ENCODE data around the gene TMEM273.

The TMEM273 gene

GRCh38 chr10:49115796-49116508 is 72.2 kb downstream of the TMEM273 start:
- ChIA-PET POLR2A (ENCODE audit: low non-redundant PET) (no interaction called here), CTCF (no interaction called here)
- no peak overlapping the region for H3K27ac ChIP-seq
- DNase-seq (ENCODE audit: low spot score) = no peak
- TF ChIP-seq, protein P1, sequence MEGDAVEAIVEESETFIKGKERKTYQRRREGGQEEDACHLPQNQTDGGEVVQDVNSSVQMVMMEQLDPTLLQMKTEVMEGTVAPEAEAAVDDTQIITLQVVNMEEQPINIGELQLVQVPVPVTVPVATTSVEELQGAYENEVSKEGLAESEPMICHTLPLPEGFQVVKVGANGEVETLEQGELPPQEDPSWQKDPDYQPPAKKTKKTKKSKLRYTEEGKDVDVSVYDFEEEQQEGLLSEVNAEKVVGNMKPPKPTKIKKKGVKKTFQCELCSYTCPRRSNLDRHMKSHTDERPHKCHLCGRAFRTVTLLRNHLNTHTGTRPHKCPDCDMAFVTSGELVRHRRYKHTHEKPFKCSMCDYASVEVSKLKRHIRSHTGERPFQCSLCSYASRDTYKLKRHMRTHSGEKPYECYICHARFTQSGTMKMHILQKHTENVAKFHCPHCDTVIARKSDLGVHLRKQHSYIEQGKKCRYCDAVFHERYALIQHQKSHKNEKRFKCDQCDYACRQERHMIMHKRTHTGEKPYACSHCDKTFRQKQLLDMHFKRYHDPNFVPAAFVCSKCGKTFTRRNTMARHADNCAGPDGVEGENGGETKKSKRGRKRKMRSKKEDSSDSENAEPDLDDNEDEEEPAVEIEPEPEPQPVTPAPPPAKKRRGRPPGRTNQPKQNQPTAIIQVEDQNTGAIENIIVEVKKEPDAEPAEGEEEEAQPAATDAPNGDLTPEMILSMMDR (conservative IDR thresholded peaks at IDR 0.05; ENCODE audit: low read depth) = no peak

GRCh38 chr10:49115015-49115795 is 73.0 kb downstream of the TMEM273 start, which contains the start of gene VSTM4:
TSS of gene VSTM4 (minus strand) at chr10:49115522. CDS start at chr10:49115485, 37 bp downstream.
- ChIA-PET POLR2A (ENCODE audit: low non-redundant PET) (no interaction called here), CTCF (no interaction called here)
- no peak within 1 kb of the TSS for H3K27ac ChIP-seq
- DNase-seq (ENCODE audit: low spot score) = no peak
- TF ChIP-seq, protein P1 (conservative IDR thresholded peaks at IDR 0.05; ENCODE audit: low read depth) = no peak

- no peak for DNase-seq (ENCODE audit: low spot score)
- POLR2A ChIA-PET (ENCODE audit: low non-redundant PET) = no interaction called here
- CTCF ChIA-PET = no interaction called here
- no peak overlapping the region for H3K27ac ChIP-seq
- TF ChIP-seq, protein P1 (conservative IDR thresholded peaks at IDR 0.05; ENCODE audit: low read depth) = no peak
Observed at GRCh38 chr10:49114718-49115014, 73.5 kb downstream of the TMEM273 start.

DNA sequence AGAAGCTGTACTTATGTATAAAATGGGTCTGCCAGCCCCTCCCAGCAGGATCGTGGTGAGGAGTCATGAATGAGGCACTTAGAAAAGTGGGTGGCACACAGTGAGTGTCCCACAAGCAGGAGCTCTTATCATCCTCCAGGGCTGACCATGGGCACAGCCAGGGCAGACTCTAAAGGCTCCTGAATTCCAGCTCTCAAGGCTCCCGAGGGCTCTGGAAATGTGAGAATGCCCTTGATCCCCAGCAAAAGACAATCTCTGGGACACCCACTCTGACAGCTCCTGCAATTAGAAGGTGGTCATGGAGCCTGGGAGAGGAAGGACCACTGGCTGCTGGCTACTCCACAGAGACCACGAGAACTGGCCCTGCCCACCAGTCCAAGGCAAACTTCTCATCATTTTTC is 74.5 kb downstream of the TMEM273 start:
- TF ChIP-seq, protein P1 (conservative IDR thresholded peaks at IDR 0.05; ENCODE audit: low read depth) = no peak
- DNase-seq (ENCODE audit: low spot score) = no peak
- ChIA-PET CTCF (no interaction called here), POLR2A (ENCODE audit: low non-redundant PET) (no interaction called here)
- H3K27ac ChIP-seq = no peak overlapping the region

DNA sequence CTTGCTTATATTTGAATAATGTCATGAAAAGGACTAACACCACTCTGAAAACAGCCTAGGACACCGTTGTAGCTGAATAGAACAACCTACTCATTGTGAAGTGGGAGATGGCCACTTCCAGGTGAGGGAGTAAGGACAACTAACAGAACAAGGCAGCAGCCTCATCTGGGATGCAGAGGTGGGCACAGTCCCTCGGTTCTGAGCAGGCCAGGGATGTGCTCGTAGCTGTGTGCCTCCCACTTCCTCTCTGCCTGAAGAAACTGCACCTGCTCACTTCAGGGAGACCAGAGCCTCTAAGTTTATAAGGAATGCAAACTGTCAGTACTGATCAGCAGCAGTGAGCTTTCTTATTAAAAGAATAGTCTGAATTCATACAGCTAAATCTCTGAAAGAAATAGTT is 75.3 kb downstream of the TMEM273 start:
- DNase-seq (ENCODE audit: low spot score) = no peak
- H3K27ac ChIP-seq = no peak overlapping the region
- POLR2A ChIA-PET (ENCODE audit: low non-redundant PET) = no interaction called here
- TF ChIP-seq, protein P1 (conservative IDR thresholded peaks at IDR 0.05; ENCODE audit: low read depth) = no peak
- CTCF ChIA-PET = no interaction called here

GRCh38 chr10:49112098-49112497 is 76.1 kb downstream of the TMEM273 start:
- no peak overlapping the region for H3K27ac ChIP-seq
- no peak for DNase-seq (ENCODE audit: low spot score)
- ChIA-PET CTCF (no interaction called here), POLR2A (ENCODE audit: low non-redundant PET) (no interaction called here)
- TF ChIP-seq, protein P1 (conservative IDR thresholded peaks at IDR 0.05; ENCODE audit: low read depth) = no peak

Measured in RWPE1 (cell line).